ENCODE results near the gene MBD2. TPM values are rescaled to one million over a fixed set of nuclear protein-coding genes. Genes with fewer than 3 reads are reported as not detected.
A peak's percentile ranks its signal among the peaks of the same experiment; 100 is the strongest.

MBD2 gene
- total RNA-seq, 1 experiment from 2014 or later, result 23.2 TPM

GRCh38 chr18:54268751-54269150 is 44.3 kb upstream of the MBD2 start:
- no peaks in the 10 kb centered on the region for H3K36me3 ChIP-seq (ENCODE audit: control insufficient read depth, insufficient read depth, low read length)
- peak overlapping the region; percentile 90 for H3K4me3 Mint-ChIP-seq (ENCODE audit: unreplicated experiment)
- CTCF ChIA-PET, result interaction anchor here (1.4 to 3.4 kb wide), 3 partner anchors 14 to 46 kb away, joined by 4 to 14 read pairs (median 9); partner anchors contain the start of gene MBD2
- intact Hi-C loops (cut with micrococcal nuclease; ENCODE audit: unreplicated experiment), result loop anchor here (1.0 to 2.0 kb wide), 2 partner anchors 14 to 44 kb away; partner anchors contain the start of gene MBD2
- peaks cover 5% of the 10 kb centered on the region; the same call in 1 of the 2 replicates for H3K4me1 ChIP-seq
- no peaks in the 10 kb centered on the region for H3K4me1 Mint-ChIP-seq (ENCODE audit: low read depth, unreplicated experiment)
- TF ChIP-seq CTCF (IDR thresholded peaks at IDR 0.05; ENCODE audit: insufficient read depth in 1 of 2, low read depth in 1 of 2, low read length in 1 of 2, severe bottlenecking in 1 of 2, unreplicated experiment in 1 of 2), result no peak
- H3K27me3 ChIP-seq (replicated peaks; ENCODE audit: control insufficient read depth, insufficient read depth, low read length), result no peaks in the 10 kb centered on the region
- POLR2A ChIA-PET, result interaction anchor here (1.6 kb wide), 1 partner anchor 14 kb away, joined by 6 read pairs; no protein-coding TSS in a partner anchor
- no peaks in the 10 kb centered on the region for H3K9me3 Mint-ChIP-seq (ENCODE audit: unreplicated experiment)
- no peak for DNase-seq
- peak overlapping the region; percentile 96 for H3K27ac Mint-ChIP-seq (ENCODE audit: unreplicated experiment)
- H3K27me3 Mint-ChIP-seq (ENCODE audit: insufficient read depth, unreplicated experiment), result no peaks in the 10 kb centered on the region
- BruUV-seq (replicated peaks), result TSS peak; percentile 88
- peaks cover 6% of the 10 kb centered on the region for H3K36me3 Mint-ChIP-seq (ENCODE audit: insufficient read depth, unreplicated experiment)
- H3K9me3 ChIP-seq, result no peaks in the 10 kb centered on the region
- peak overlapping the region; percentile 47 for H3K4me3 ChIP-seq (ENCODE audit: low read depth, low read length)

- CTCF ChIA-PET, result no interaction called here
- H3K4me1 Mint-ChIP-seq (ENCODE audit: low read depth, unreplicated experiment), result no peaks in the 10 kb centered on the region
- H3K36me3 Mint-ChIP-seq (ENCODE audit: insufficient read depth, unreplicated experiment), result peaks cover 6% of the 10 kb centered on the region
Measured at GRCh38 chr18:54267701-54268100, 43.2 kb upstream of the MBD2 start.

GRCh38 chr18:54263904-54264336 is 39.5 kb upstream of the MBD2 start:
- no peak for DNase-seq
- Mint-ChIP-seq H3K4me1 (ENCODE audit: low read depth, unreplicated experiment) (no peaks in the 10 kb centered on the region), H3K27ac (ENCODE audit: unreplicated experiment) (no peak overlapping the region), H3K27me3 (ENCODE audit: insufficient read depth, unreplicated experiment) (no peaks in the 10 kb centered on the region), H3K4me3 (ENCODE audit: unreplicated experiment) (no peak overlapping the region), H3K9me3 (ENCODE audit: unreplicated experiment) (no peaks in the 10 kb centered on the region), H3K36me3 (ENCODE audit: insufficient read depth, unreplicated experiment) (peaks cover under 1% of the 10 kb centered on the region)
- no peaks in the 10 kb centered on the region for H3K27me3 ChIP-seq (replicated peaks; ENCODE audit: control insufficient read depth, insufficient read depth, low read length)
- H3K4me3 ChIP-seq (ENCODE audit: low read depth, low read length), result no peak overlapping the region
- ChIA-PET CTCF (no interaction called here), POLR2A (no interaction called here)
- no TSS peak for BruUV-seq (replicated peaks)
- H3K36me3 ChIP-seq (ENCODE audit: control insufficient read depth, insufficient read depth, low read length), result no peaks in the 10 kb centered on the region
- intact Hi-C loops (cut with micrococcal nuclease; ENCODE audit: unreplicated experiment), result no loop called here
- TF ChIP-seq CTCF (IDR thresholded peaks at IDR 0.05; ENCODE audit: insufficient read depth in 1 of 2, low read depth in 1 of 2, low read length in 1 of 2, severe bottlenecking in 1 of 2, unreplicated experiment in 1 of 2), result no peak
- peaks cover 7% of the 10 kb centered on the region; the same call in 1 of the 2 replicates for H3K4me1 ChIP-seq
- H3K9me3 ChIP-seq, result no peaks in the 10 kb centered on the region

More at GRCh38 chr18:54267701-54268100, 43.2 kb upstream of the MBD2 start:
- Histone ChIP-seq H3K4me1 (peaks cover 5% of the 10 kb centered on the region; the same call in 1 of the 2 replicates), H3K4me3 (ENCODE audit: low read depth, low read length) (no peak overlapping the region), H3K9me3 (no peaks in the 10 kb centered on the region), H3K36me3 (ENCODE audit: control insufficient read depth, insufficient read depth, low read length) (no peaks in the 10 kb centered on the region), H3K27me3 (replicated peaks; ENCODE audit: control insufficient read depth, insufficient read depth, low read length) (no peaks in the 10 kb centered on the region)
- intact Hi-C loops (cut with micrococcal nuclease; ENCODE audit: unreplicated experiment), result loop anchor here (2.0 kb wide), 1 partner anchor 13 kb away; no protein-coding TSS in a partner anchor
- Mint-ChIP-seq H3K27ac (ENCODE audit: unreplicated experiment) (no peak overlapping the region), H3K4me3 (ENCODE audit: unreplicated experiment) (no peak overlapping the region), H3K9me3 (ENCODE audit: unreplicated experiment) (no peaks in the 10 kb centered on the region), H3K27me3 (ENCODE audit: insufficient read depth, unreplicated experiment) (no peaks in the 10 kb centered on the region)
- POLR2A ChIA-PET, result no interaction called here
- no TSS peak for BruUV-seq (replicated peaks)
- DNase-seq, result no peak
- TF ChIP-seq CTCF (IDR thresholded peaks at IDR 0.05; ENCODE audit: insufficient read depth in 1 of 2, low read depth in 1 of 2, low read length in 1 of 2, severe bottlenecking in 1 of 2, unreplicated experiment in 1 of 2), result no peak

Measured in Caco-2 (cell line).